OCI-M1 (cell line): ENCODE measurements around the gene LRP1B.
"Not testable (repeated sequence)": the region's sequence is repeated elsewhere in the genome, so short reads cannot be mapped to it uniquely, and the experiment has no call there.

Source experiments
- DNase-seq: peaks from one replicate; lab custom pipeline; 2025; lab: John Stamatoyannopoulos, UW

LRP1B gene

GRCh38 chr2:140338795-140339194, 1792.0 kb downstream of the LRP1B start:
- no peak for DNase-seq

DNA sequence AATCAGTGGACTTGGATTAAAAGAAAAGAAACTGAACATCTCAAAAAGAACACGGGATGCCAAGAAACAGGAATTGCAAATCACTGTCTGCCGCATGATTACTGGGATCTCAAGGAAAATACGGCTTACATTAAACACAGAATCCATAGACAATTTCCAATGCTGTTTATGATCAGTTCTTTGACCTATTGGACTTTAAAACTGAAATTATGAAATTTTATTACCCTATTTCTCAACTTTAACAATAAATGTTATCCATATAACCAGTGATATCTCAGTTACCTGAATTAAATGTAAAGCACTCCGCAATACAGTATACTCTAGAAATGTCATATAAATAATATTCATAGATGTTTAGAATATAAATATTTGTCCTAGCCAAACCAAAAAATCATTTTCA, 1793.8 kb downstream of the LRP1B start:
- DNase-seq: no peak

GRCh38 chr2:140316345-140316744, 1814.5 kb downstream of the LRP1B start:
- DNase-seq: no peak

GRCh38 chr2:140311905-140312304, 1818.9 kb downstream of the LRP1B start:
- no peak for DNase-seq

DNA sequence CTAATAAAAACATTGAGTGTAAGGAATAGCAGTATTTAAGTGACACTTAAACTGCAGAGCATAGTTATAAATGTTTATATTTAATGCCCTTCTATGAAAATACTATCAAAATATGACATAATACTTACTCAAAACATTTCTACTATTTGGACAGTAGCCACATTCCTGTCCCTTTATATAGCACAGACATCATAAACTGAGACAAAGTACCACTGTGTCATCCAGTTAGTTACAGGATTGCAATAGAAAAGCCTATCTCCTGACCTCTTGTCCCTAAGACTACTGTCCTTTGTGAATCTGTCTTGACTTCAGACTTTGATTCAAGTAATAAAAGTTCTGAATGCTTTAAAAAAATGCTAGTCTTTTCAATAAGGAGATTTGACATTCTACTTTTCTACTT, 1822.1 kb downstream of the LRP1B start:
- no peak for DNase-seq

GRCh38 chr2:140307532-140307931, 1823.3 kb downstream of the LRP1B start:
- no peak for DNase-seq

- no peak for DNase-seq
These were observed 1835.0 kb downstream of the LRP1B start for GRCh38 chr2:140295767-140296166.

- DNase-seq: no peak
These were observed 1842.1 kb downstream of the LRP1B start for GRCh38 chr2:140288726-140289125.

- DNase-seq: no peak
These were observed 1842.6 kb downstream of the LRP1B start for GRCh38 chr2:140288213-140288612.

GRCh38 chr2:140286377-140286776, 1844.4 kb downstream of the LRP1B start:
- no peak for DNase-seq

DNA sequence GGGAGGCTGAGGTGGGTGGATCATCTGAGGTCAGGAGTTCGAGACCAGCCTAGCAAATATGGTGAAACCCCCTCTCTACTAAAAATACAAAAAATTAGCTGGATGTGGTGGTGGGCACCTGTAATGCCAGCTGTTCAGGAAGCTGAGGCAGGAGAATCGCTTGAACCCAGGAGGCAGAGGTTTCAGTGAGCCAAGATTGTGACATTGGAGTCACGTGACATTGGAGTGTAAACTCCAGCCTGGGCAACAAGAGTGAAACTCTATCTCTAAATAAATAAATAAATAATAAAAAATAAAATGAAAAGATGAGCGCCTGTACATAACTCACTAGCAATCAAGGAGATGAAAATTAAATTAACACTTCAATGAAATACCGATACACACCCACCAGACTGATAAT, 1853.5 kb downstream of the LRP1B start:
- not testable (repeated sequence) for DNase-seq

DNA sequence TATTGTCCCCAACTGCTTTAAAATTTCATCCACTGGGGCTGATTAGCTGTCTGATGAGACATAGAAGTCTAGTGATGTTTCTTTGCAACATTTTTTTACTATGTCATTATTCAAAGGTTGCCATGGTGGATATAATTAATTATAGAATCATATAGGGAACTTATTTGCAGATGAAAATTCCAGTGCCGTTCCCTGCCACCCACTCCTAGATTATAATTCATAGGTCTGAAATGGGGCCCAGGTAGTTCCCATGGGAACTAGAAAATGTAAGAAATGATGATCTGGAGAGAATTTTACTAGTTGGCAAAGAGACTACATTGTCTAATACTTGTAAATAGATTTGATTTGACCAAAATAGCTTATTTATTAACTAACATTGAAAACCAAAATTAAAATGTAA, 1854.2 kb downstream of the LRP1B start:
- no peak for DNase-seq

GRCh38 chr2:140275427-140275826, 1855.4 kb downstream of the LRP1B start:
- no peak for DNase-seq

GRCh38 chr2:140274891-140275290, 1855.9 kb downstream of the LRP1B start:
- DNase-seq: no peak

DNA sequence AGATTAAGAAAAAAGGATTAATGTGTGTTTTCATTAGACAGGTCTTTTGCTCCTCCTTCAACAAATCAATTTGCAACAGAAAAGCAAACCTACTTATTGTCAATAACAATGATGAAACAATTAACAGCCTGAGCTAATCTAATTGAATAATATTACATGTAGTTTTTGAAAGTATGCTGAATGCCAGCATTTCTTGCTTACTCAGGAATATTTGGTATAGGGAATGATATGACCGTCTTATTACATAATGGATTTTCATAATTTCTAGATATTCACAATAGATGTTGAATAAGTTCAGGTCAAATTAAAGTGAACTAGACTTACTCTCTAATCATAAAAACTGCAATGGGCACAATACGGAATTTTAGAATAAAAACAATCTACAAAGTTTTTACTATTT, 1856.9 kb downstream of the LRP1B start:
- DNase-seq: no peak

DNA sequence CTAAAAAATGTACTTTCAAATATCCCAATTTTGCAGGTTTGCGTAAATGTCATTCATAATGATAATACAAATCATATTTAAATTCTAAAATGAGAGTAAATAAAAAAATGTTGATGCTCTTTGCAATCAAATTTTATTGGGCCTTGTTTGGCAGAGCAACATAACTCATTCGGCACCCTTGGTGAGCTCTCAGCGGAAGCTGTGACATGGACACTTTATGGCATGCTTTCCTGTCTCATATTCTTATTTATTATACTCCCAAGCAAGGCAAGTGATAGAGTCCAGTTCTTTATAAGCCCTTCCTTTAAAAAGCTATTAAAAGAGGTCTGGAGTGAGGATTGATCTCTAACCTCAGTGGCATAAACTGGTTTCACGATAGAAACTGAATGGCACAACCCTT, 1857.4 kb downstream of the LRP1B start:
- DNase-seq: no peak

DNA sequence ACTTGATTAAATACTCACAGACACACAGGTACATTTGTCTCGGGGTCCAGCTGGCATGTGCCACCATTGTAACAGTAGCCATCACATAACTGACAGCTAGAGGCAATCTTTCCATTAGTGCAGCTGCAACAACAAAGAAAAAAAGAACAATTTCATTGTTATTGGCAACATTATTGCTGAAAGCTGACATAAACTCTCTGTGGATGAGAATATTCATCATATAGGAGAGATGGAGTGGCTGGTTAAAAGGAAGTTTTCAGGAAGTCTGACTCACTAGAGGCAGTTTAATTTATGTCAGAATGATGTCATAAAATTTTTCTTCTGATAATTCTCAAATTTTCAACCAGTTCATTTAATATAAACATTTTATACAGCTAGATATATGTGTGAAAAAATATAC, 1860.6 kb downstream of the LRP1B start:
- DNase-seq: no peak

GRCh38 chr2:140269000-140269399, 1861.8 kb downstream of the LRP1B start:
- no peak for DNase-seq

- DNase-seq: no peak
These were observed 1867.9 kb downstream of the LRP1B start for GRCh38 chr2:140262908-140263307.

DNA sequence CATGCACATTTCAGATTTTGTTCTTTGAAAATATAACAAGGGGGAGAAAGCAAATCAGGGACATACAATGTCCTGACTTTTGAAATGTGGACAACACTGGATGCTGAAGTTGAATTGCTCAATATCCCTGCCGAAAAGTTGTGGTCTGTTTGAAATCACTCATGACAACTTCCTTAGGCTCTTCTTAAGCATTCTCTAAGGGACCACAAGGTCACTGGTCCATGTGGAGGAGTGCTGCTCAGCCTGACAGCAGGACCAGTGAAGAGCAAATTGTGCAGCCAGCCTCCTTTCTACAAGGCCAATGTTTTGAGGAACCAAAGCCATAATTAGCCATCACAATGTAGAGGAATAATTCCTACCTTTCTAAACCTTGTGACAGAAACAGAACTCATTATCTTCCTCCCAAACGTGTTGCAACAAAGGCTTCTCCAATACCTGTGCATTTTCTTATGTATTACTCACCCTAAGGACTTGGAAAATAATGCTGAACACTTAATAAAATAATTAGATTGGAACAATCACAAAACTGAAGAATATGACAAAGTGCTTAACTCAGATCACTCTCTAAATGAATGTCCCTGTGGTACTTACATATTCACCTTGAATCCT, 1873.0 kb downstream of the LRP1B start:
- peak; percentile 10 for DNase-seq

GRCh38 chr2:140256080-140256479, 1874.7 kb downstream of the LRP1B start:
- DNase-seq: no peak

- DNase-seq: no peak
These were observed 1881.0 kb downstream of the LRP1B start for GRCh38 chr2:140249821-140250220.

- no peak for DNase-seq
These were observed 1882.2 kb downstream of the LRP1B start for GRCh38 chr2:140248623-140249022.

GRCh38 chr2:140247451-140248195, 1883.2 kb downstream of the LRP1B start:
- DNase-seq: no peak
